K562 (cell line): Measurements from ENCODE around the gene RPS8. TPM values are rescaled to one million over a fixed set of nuclear protein-coding genes. Genes with fewer than 3 reads are reported as not detected.
A peak's percentile ranks its signal among the peaks of the same experiment; 100 is the strongest.

Experiments used
- CBFA2T3 ChIP-seq: fragments of 450-650 bp; IDR thresholded peaks from 2 replicates; pipeline ENCODE4 v1.6.1; 2017
- CXXC5 ChIP-seq: fragments of 250-450 bp; sonication (Bioruptor Pico); IDR thresholded peaks from 2 replicates; pipeline ENCODE4 v1.8.0; 2022; ENCODE audit warnings: inconsistent platforms, mild to moderate bottlenecking, moderate library complexity
- GTF2E2 ChIP-seq: fragments of 200-800 bp; sonication (Bioruptor generic); IDR thresholded peaks from 2 replicates; pipeline ENCODE4 v1.6.1; 2016; ENCODE audit warnings: missing genetic modification characterization, missing compliant biosample characterization
- MAFK ChIP-seq: IDR thresholded peaks from 2 replicates; pipeline ENCODE4 v1.6.1; 2011; ENCODE audit warnings: low read length, improper control_type of control experiment
- MED1 ChIP-seq: sonication (generic); formaldehyde crosslinking; IDR thresholded peaks from 2 replicates; pipeline ENCODE4 v1.8.1; 2023; ENCODE audit warnings: missing genetic modification reagents, borderline replicate concordance
- NR1H2 ChIP-seq: sonication (generic); formaldehyde crosslinking; IDR thresholded peaks from 2 replicates; pipeline ENCODE4 v1.4.0; 2020; ENCODE audit warnings: mild to moderate bottlenecking, missing genetic modification reagents
- POU5F1 ChIP-seq: fragments of 150-350 bp; IDR thresholded peaks from 2 replicates; pipeline ENCODE4 v1.6.1; 2014; ENCODE audit warnings: borderline replicate concordance, low read length, low read depth, mild to moderate bottlenecking; ENCODE audit not compliant: partially characterized antibody
- RBBP5 ChIP-seq: fragments of 200-600 bp; sonication (generic); IDR thresholded peaks from 2 replicates; pipeline ENCODE4 v1.6.1; 2012; ENCODE audit warnings: borderline replicate concordance, mild to moderate bottlenecking, low read length, control low read depth, inconsistent platforms; ENCODE audit not compliant: insufficient read depth, poor library complexity, severe bottlenecking
- SNAPC5 ChIP-seq: fragments of 250-450 bp; sonication (Bioruptor Pico); IDR thresholded peaks from 2 replicates; pipeline ENCODE4 v1.8.0; 2021; ENCODE audit warnings: moderate library complexity, mild to moderate bottlenecking, inconsistent platforms
- U2AF1 ChIP-seq: fragments of 200-400 bp; formaldehyde crosslinking; optimal IDR thresholded peaks from 2 replicates; pipeline ENCODE3; 2017; ENCODE audit warnings: mild to moderate bottlenecking, low read depth, low read length, moderate library complexity
- ZNF239 ChIP-seq: fragments of 250-450 bp; sonication (Bioruptor Pico); IDR thresholded peaks from 2 replicates; pipeline ENCODE4 v1.4.0; 2020; ENCODE audit warnings: mild to moderate bottlenecking
- ZNF277 ChIP-seq: fragments of 250-450 bp; sonication (Bioruptor Pico); IDR thresholded peaks from 2 replicates; pipeline ENCODE4 v1.8.0; 2022; ENCODE audit warnings: inconsistent platforms, mild to moderate bottlenecking, moderate library complexity, borderline replicate concordance
- ZNF586 ChIP-seq: fragments of 450-650 bp; formaldehyde crosslinking; conservative IDR thresholded peaks from 2 replicates; pipeline ENCODE4 v1.4.0; 2020; ENCODE audit warnings: mild to moderate bottlenecking, moderate library complexity
- ZNF75A ChIP-seq: fragments of 450-650 bp; formaldehyde crosslinking; IDR thresholded peaks from 2 replicates; pipeline ENCODE4 v1.4.0; 2020; ENCODE audit warnings: mild to moderate bottlenecking
- polyA plus RNA-seq, 8 experiments: library from polyadenylated mRNA; depleted of rRNA in 4 of 8; stranded (reverse) in 5 of 8; unstranded in 3 of 8; fragments of >200 nt; fragmentation: Nextera tagmentation in 2 of 8; fragmentation: Illumina TruSeq in 1 of 8; extraction: Ambion mirVana in 2 of 8; extraction: Trizol in 1 of 8; gene quantifications; 2 replicates each; pipeline versions ENCODE4 v1.2.1 to v1.2.3, GENCODE V29; 2011 to 2014; ENCODE audit warnings: inconsistent platforms in 1 of 8, missing spikeins in 1 of 8
- total RNA-seq, 7 experiments: library from RNA; depleted of rRNA in 6 of 7; stranded (reverse); fragments of >200 nt in 6 of 7; fragmentation: Illumina TruSeq in 2 of 7; extraction: Trizol in 2 of 7; gene quantifications; 2 replicates each; pipeline versions ENCODE4 v1.2.1 to v1.2.3, GENCODE V29; 2011 to 2021; ENCODE audit warnings: low replicate concordance in 1 of 7
- TF ChIP-seq, protein P1 (sequence below), 2 experiments: fragments of 450-650 bp; formaldehyde crosslinking in 1 of 2; IDR thresholded peaks; 2 replicates each; pipeline versions ENCODE4 v1.4.0 to v1.6.1; 2014 to 2020; ENCODE audit warnings: mild to moderate bottlenecking in 2 of 2, borderline replicate concordance in 1 of 2, low read depth in 1 of 2
- TF ChIP-seq, protein P2 (sequence below): fragments of 450-650 bp; formaldehyde crosslinking; IDR thresholded peaks from 2 replicates; pipeline ENCODE4 v1.4.0; 2022; ENCODE audit warnings: missing genetic modification characterization

Gene RPS8
- total and polyA plus RNA-seq, 9 of the 15 experiments (the other 6 are each of a cell fraction or from before 2014, with no cell fraction given) = 2,431 to 4,168 (median 3,109) TPM

DNA sequence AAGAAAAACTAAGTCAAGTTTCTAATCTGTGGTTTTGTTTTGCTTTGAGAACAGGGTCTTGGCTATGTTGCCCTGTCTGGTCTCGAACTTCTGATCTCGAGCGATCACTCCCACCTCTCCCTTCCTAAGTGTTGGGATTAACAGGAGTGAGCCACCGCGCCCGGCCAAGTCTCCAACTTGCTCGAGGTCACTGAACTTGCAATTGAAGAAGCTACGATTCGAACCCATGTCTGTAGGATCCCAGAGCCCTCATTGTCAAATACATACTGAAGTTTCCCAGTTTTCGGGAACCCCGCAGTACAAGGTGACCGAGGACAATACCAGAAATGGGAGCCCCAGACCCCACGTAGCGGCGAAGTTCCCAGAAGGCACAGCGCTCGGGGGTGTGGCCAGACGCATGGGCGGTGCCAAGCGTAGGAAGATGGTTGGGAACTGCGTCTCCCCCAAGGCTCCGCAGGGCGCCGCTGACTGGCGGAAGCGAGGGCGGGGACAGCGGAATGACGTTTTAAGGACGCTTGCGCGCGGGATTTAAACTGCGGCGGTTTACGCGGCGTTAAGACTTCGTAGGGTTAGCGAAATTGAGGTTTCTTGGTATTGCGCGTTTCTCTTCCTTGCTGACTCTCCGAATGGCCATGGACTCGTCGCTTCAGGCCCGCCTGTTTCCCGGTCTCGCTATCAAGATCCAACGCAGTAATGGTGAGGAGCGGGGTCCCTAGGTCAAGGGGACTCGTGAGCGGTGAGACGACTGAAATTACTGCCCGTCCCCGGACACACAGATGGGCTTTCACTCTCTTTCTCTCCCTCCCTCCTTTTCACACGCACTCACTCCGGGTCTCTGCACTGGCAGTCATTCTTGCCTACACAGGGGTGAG lies 35.8 kb upstream of the RPS8 start, which contains the start of gene KIF2C (continued):
- TF ChIP-seq, protein P1, sequence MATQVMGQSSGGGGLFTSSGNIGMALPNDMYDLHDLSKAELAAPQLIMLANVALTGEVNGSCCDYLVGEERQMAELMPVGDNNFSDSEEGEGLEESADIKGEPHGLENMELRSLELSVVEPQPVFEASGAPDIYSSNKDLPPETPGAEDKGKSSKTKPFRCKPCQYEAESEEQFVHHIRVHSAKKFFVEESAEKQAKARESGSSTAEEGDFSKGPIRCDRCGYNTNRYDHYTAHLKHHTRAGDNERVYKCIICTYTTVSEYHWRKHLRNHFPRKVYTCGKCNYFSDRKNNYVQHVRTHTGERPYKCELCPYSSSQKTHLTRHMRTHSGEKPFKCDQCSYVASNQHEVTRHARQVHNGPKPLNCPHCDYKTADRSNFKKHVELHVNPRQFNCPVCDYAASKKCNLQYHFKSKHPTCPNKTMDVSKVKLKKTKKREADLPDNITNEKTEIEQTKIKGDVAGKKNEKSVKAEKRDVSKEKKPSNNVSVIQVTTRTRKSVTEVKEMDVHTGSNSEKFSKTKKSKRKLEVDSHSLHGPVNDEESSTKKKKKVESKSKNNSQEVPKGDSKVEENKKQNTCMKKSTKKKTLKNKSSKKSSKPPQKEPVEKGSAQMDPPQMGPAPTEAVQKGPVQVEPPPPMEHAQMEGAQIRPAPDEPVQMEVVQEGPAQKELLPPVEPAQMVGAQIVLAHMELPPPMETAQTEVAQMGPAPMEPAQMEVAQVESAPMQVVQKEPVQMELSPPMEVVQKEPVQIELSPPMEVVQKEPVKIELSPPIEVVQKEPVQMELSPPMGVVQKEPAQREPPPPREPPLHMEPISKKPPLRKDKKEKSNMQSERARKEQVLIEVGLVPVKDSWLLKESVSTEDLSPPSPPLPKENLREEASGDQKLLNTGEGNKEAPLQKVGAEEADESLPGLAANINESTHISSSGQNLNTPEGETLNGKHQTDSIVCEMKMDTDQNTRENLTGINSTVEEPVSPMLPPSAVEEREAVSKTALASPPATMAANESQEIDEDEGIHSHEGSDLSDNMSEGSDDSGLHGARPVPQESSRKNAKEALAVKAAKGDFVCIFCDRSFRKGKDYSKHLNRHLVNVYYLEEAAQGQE (IDR thresholded peaks at IDR 0.05; ENCODE audit: borderline replicate concordance) = peak; percentile 45; the same call in 1 of the 2 replicates
- TF ChIP-seq, protein P1 (CRISPR knock-in tag; IDR thresholded peaks at IDR 0.05; ENCODE audit: low read depth) = no peak
- TF ChIP-seq MED1 (CRISPR knock-in tag) (no peak), ZNF239 (peak; percentile 42; the same call in 1 of the 2 replicates), MAFK (no peak), U2AF1 (no peak), GTF2E2 (tag) (peak; percentile 91), CBFA2T3 (no peak), RBBP5 (peak; percentile 55), SNAPC5 (no peak), CXXC5 (CRISPR knock-in tag) (peak; percentile 99), ZNF586 (no peak), NR1H2 (0 out of 2 replicates have a peak, but pooled peaks have one; percentile 68), POU5F1 (no peak), ZNF75A (no peak), ZNF277 (CRISPR knock-in tag) (no peak)
- TF ChIP-seq, protein P2, sequence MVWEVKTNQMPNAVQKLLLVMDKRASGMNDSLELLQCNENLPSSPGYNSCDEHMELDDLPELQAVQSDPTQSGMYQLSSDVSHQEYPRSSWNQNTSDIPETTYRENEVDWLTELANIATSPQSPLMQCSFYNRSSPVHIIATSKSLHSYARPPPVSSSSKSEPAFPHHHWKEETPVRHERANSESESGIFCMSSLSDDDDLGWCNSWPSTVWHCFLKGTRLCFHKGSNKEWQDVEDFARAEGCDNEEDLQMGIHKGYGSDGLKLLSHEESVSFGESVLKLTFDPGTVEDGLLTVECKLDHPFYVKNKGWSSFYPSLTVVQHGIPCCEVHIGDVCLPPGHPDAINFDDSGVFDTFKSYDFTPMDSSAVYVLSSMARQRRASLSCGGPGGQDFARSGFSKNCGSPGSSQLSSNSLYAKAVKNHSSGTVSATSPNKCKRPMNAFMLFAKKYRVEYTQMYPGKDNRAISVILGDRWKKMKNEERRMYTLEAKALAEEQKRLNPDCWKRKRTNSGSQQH (CRISPR knock-in tag) = peak; percentile 52; the same call in 1 of the 2 replicates
